ENCODE data around the gene TASOR2.

GRCh38 chr10:5684971-5685763 lies 529 bp downstream of the TASOR2 start:
- TF ChIP-seq CTCF (IDR thresholded peaks at IDR 0.05) (peak; percentile 20 to 57 (median 33)), POLR2A (IDR thresholded peaks at IDR 0.05) (peak in 1 of 2 donors; percentile 6), EP300 (IDR thresholded peaks at IDR 0.05) (no peak), POLR2AphosphoS5 (IDR thresholded peaks at IDR 0.05) (no peak)
